HG03025 (cell line): Measurements from ENCODE around the gene BRS3.

ENCODE experiments used
- ATAC-seq: cut with Tn5 transposase; IDR thresholded peaks from one replicate; pipeline ENCODE4 v1.9.1; 2021; ENCODE audit warnings: mild to moderate bottlenecking, moderate library complexity; ENCODE audit not compliant: unreplicated experiment, low FRiP score

BRS3 gene

GRCh38 chrX:136493011-136493410 is 5.3 kb downstream of the BRS3 start:
- ATAC-seq, result no peak

GRCh38 chrX:136495043-136495442 is 7.3 kb downstream of the BRS3 start:
- no peak for ATAC-seq

GRCh38 chrX:136496186-136496763 is 8.5 kb downstream of the BRS3 start:
- peak; percentile 3 for ATAC-seq

- peak; percentile 70 for ATAC-seq
Measured at GRCh38 chrX:136496764-136497555, 9.2 kb downstream of the BRS3 start.

GRCh38 chrX:136497556-136498052 is 9.9 kb downstream of the BRS3 start, which contains the start of gene HTATSF1:
Gene HTATSF1 (plus strand): TSS chrX:136497592. CDS start chrX:136497685, 93 bp downstream.
- ATAC-seq, result peak; percentile 20

GRCh38 chrX:136519069-136519468 is 31.3 kb downstream of the BRS3 start:
- no peak for ATAC-seq

- no peak for ATAC-seq
Measured at GRCh38 chrX:136523770-136524169, 36.0 kb downstream of the BRS3 start.

GRCh38 chrX:136525738-136526606 is 38.2 kb downstream of the BRS3 start:
- ATAC-seq, result no peak

- no peak for ATAC-seq
Measured at GRCh38 chrX:136528645-136529315, 41.0 kb downstream of the BRS3 start.

GRCh38 chrX:136529795-136530194 is 42.0 kb downstream of the BRS3 start:
- ATAC-seq, result no peak

GRCh38 chrX:136531951-136532350 is 44.2 kb downstream of the BRS3 start, which contains the start of gene VGLL1:
Gene VGLL1 (plus strand): TSS chrX:136532215. CDS start chrX:136536021, 3,806 bp downstream.
- no peak for ATAC-seq

GRCh38 chrX:136534131-136534530 is 46.4 kb downstream of the BRS3 start:
- ATAC-seq, result no peak

GRCh38 chrX:136538811-136539210 is 51.1 kb downstream of the BRS3 start:
- no peak for ATAC-seq

- ATAC-seq, result no peak
Measured at GRCh38 chrX:136540226-136540625, 52.5 kb downstream of the BRS3 start.

- ATAC-seq, result no peak
Measured at GRCh38 chrX:136541294-136541693, 53.5 kb downstream of the BRS3 start.

GRCh38 chrX:136542281-136542680 is 54.5 kb downstream of the BRS3 start:
- ATAC-seq, result no peak
